K562 (cell line): ENCODE measurements around the gene DCAF11. TPM values are rescaled to one million over a fixed set of nuclear protein-coding genes. Genes with fewer than 3 reads are reported as not detected.

Source experiments
- ATAC-seq: fragments of 200-7000 bp; cut with Tn5 transposase; 3 replicates; pipeline ENCODE4 v1.9.1; 2020; ENCODE audit warnings: moderate library complexity
- BruUV-seq: library from RNA; stranded (reverse); fragments of 400-500 nt; replicated peaks from 2 replicates; lab custom pipeline; 2021; lab: Mats Ljungman, UMichigan
- CTCF ChIA-PET: fragments of 300-600 bp; formaldehyde crosslinking; extraction: SDS; loops from one replicate; lab custom pipeline; 2021; ENCODE audit warnings: low intra/inter-chr PET ratio; lab: Yijun Ruan, JAX
- POLR2A ChIA-PET: fragments of 300-600, 350-650 bp; sonication (Branson Sonifier 250); formaldehyde crosslinking; extraction: SDS; loops from one replicate; lab custom pipeline; 2021; ENCODE audit warnings: antibody characterized with exemption, inconsistent platforms; lab: Yijun Ruan, JAX
- DNase-seq, 4 experiments: peaks; one replicate each; pipeline versions ENCODE4 v3.0.0 to v3.0.0-alpha.2; 2011 to 2018; ENCODE audit warnings: low spot score in 3 of 4, mixed read lengths in 3 of 4; ENCODE audit errors: extremely low read depth in 1 of 4
- FAIRE-seq: peaks from 2 replicates; lab custom pipeline; 2011; peaks lifted over from hg19 to GRCh38; lab: Jason Lieb, UNC
- H2AFZ ChIP-seq: 2 replicates; pipeline ENCODE4 v1.6.0; 2011; ENCODE audit warnings: low read depth, low read length, control low read depth, inconsistent platforms
- H3K27ac ChIP-seq: fragments of 200-600 bp; 3 replicates; pipeline ENCODE4 v1.8.0; 2011; ENCODE audit warnings: low read depth, mild to moderate bottlenecking, control low read depth, inconsistent platforms, low read length, moderate library complexity, mixed read lengths; ENCODE audit errors: extremely low read depth
- H3K27me3 ChIP-seq, 2 experiments: fragments of 300-600 bp in 1 of 2; 2 replicates in 1 of 2; 3 replicates in 1 of 2; pipeline versions ENCODE4 v1.6.0 to v1.8.0; 2011; ENCODE audit warnings: inconsistent platforms in 2 of 2, low read length in 2 of 2, mild to moderate bottlenecking in 1 of 2, mixed read lengths in 1 of 2, moderate library complexity in 1 of 2; ENCODE audit not compliant: control insufficient read depth in 2 of 2, insufficient read depth in 2 of 2
- H3K36me3 ChIP-seq: fragments of 300-600 bp; 3 replicates; pipeline ENCODE4 v1.8.0; 2011; ENCODE audit warnings: mild to moderate bottlenecking, low read length, inconsistent platforms; ENCODE audit not compliant: control insufficient read depth, insufficient read depth
- H3K4me1 ChIP-seq, 2 experiments: fragments of 200-600 bp in 1 of 2; replicated peaks in 1 of 2; 2 replicates in 1 of 2; 3 replicates in 1 of 2; pipeline versions ENCODE4 v1.5.1 to v1.8.0; 2011; ENCODE audit warnings: inconsistent platforms in 2 of 2, low read length in 2 of 2, mild to moderate bottlenecking in 1 of 2, mixed read lengths in 1 of 2, moderate library complexity in 1 of 2; ENCODE audit not compliant: control insufficient read depth in 2 of 2, insufficient read depth in 2 of 2
- H3K4me2 ChIP-seq: 2 replicates; pipeline ENCODE4 v1.6.1; 2011; ENCODE audit warnings: low read length, control low read depth, inconsistent platforms, mixed read lengths; ENCODE audit not compliant: insufficient read depth
- H3K4me3 ChIP-seq: fragments of 200-600 bp; sonication (generic), shearing (Covaris generic); 2 replicates; pipeline ENCODE4 v1.5.1; 2016; ENCODE audit warnings: control low read depth, inconsistent platforms
- H3K79me2 ChIP-seq: fragments of 200-600 bp; 3 replicates; pipeline ENCODE4 v1.8.0; 2011; ENCODE audit warnings: low read length, inconsistent platforms; ENCODE audit not compliant: control insufficient read depth, insufficient read depth
- H3K9ac ChIP-seq, 2 experiments: 2 replicates each; pipeline versions ENCODE4 v1.6.0 to v1.6.1; 2011; ENCODE audit warnings: low read depth in 2 of 2, low read length in 2 of 2, control low read depth in 1 of 2, inconsistent platforms in 1 of 2, mild to moderate bottlenecking in 1 of 2, mixed read lengths in 1 of 2; ENCODE audit not compliant: insufficient read depth in 1 of 2
- H3K9me1 ChIP-seq: one replicate; pipeline ENCODE4 v1.6.0; 2011; ENCODE audit warnings: inconsistent platforms, mild to moderate bottlenecking, low read length, moderate library complexity; ENCODE audit not compliant: control insufficient read depth, insufficient read depth
- H3K9me3 ChIP-seq: replicated peaks from 2 replicates; pipeline ENCODE4 v1.5.1; 2011; ENCODE audit warnings: low read depth, low read length, inconsistent platforms; ENCODE audit not compliant: control insufficient read depth, insufficient read depth
- H4K20me1 ChIP-seq: replicated peaks from 2 replicates; pipeline ENCODE4 v1.6.1; 2011; ENCODE audit warnings: low read length, inconsistent platforms, mixed read lengths; ENCODE audit not compliant: control insufficient read depth, insufficient read depth
- CBX5 ChIP-seq: IDR thresholded peaks from 2 replicates; pipeline ENCODE4 v1.6.1; 2014; ENCODE audit warnings: low read depth, borderline replicate concordance
- NRF1 ChIP-seq, 2 experiments: fragments of 450-650 bp; IDR thresholded peaks in 1 of 2; conservative IDR thresholded peaks in 1 of 2; 2 replicates each; pipeline ENCODE4 v1.6.1; 2014; ENCODE audit warnings: mild to moderate bottlenecking in 2 of 2
- TRIM28 ChIP-seq: fragments of 450-650 bp; IDR thresholded peaks from 2 replicates; pipeline ENCODE4 v1.6.1; 2017
- ZNF785 ChIP-seq: fragments of 250-450 bp; sonication (Bioruptor Pico); IDR thresholded peaks from 2 replicates; pipeline ENCODE4 v1.4.0; 2020; ENCODE audit warnings: mild to moderate bottlenecking
- WGBS: fragments of 100-300 bp; shearing (Covaris generic); methylation state at CpG from one replicate; pipeline ENCODE4 v1.1.6; 2016; ENCODE audit warnings: low coverage, mixed read lengths; ENCODE audit not compliant: insufficient coverage; ENCODE audit errors: missing lambda C conversion rate; 5-methylcytosine and 5-hydroxymethylcytosine counted together
- in situ Hi-C: fragments of 300-500 bp; cut with MboI; formaldehyde crosslinking; loops from 4 replicates; pipeline ENCODE4 v1.15.0; 2018; ENCODE audit warnings: inconsistent platforms, mixed read lengths
- intact Hi-C: fragments of 100-400 bp; cut with micrococcal nuclease; formaldehyde crosslinking; loops from 2 replicates; pipeline ENCODE4 v1.14.2; 2022
- polyA plus RNA-seq, 8 experiments: library from polyadenylated mRNA; depleted of rRNA in 4 of 8; stranded (reverse) in 5 of 8; unstranded in 3 of 8; fragments of >200 nt; fragmentation: Nextera tagmentation in 2 of 8; fragmentation: Illumina TruSeq in 1 of 8; extraction: Ambion mirVana in 2 of 8; extraction: Trizol in 1 of 8; gene quantifications; 2 replicates each; pipeline versions ENCODE4 v1.2.1 to v1.2.3, GENCODE V29; 2011 to 2014; ENCODE audit warnings: inconsistent platforms in 1 of 8, missing spikeins in 1 of 8
- total RNA-seq, 7 experiments: library from RNA; depleted of rRNA in 6 of 7; stranded (reverse); fragments of >200 nt in 6 of 7; fragmentation: Illumina TruSeq in 2 of 7; extraction: Trizol in 2 of 7; gene quantifications; 2 replicates each; pipeline versions ENCODE4 v1.2.1 to v1.2.3, GENCODE V29; 2011 to 2021; ENCODE audit warnings: low replicate concordance in 1 of 7
- TF ChIP-seq, protein P1 (sequence below): fragments of 450-650 bp; IDR thresholded peaks from 2 replicates; pipeline ENCODE4 v1.6.1; 2017; ENCODE audit warnings: antibody characterized with exemption
- TF ChIP-seq, protein P2 (sequence below): sonication (generic); formaldehyde crosslinking; IDR thresholded peaks from 2 replicates; pipeline ENCODE4 v1.8.1; 2023; ENCODE audit warnings: mild to moderate bottlenecking, missing genetic modification reagents

The DCAF11 gene
- total and polyA plus RNA-seq, 9 of the 15 experiments (the other 6 are each of a cell fraction or from before 2014, with no cell fraction given), result 8.5 to 46.2 (median 36.4) TPM

DNA sequence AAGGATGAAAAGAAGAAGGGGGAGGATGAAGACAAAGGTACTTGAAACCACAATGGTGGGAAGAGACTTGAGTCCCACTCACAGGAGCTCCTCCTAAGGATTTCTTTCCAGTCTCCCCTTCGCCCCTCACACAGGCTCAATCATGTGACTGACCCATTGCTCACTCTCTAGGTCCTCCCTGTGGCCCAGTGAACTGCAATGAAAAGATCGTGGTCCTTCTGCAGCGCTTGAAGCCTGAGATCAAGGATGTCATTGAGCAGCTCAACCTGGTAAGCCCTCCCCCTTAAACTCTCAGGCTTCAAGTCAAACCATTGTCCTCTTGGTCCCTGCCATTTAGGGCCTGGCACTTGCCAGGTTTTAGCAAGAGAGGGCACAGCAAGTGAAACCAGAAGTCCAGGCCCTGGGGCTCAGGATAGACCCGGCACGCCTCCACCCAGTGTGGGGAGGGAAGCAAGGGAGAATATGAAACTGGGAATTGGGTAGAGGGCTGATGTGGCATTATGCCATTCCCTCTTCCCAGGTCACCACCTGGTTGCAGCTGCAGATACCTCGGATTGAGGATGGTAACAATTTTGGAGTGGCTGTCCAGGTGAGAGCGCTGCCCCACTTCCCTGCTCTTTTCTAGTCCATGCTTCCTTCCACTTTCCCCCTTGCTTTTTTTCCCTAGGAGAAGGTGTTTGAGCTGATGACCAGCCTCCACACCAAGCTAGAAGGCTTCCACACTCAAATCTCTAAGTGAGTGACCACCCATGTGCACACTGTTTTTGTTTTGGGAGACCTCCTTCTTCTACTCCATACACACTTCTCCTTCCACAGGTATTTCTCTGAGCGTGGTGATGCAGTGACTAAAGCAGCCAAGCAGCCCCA, 23.2 kb downstream of the DCAF11 start:
- TF ChIP-seq TRIM28 (no peak), NRF1 (conservative IDR thresholded peaks at IDR 0.05 in 1 of 2, IDR thresholded peaks at IDR 0.05 in 1 of 2) (no peak), CBX5 (no peak), ZNF785 (CRISPR knock-in tag) (no peak)
- TF ChIP-seq, protein P1, sequence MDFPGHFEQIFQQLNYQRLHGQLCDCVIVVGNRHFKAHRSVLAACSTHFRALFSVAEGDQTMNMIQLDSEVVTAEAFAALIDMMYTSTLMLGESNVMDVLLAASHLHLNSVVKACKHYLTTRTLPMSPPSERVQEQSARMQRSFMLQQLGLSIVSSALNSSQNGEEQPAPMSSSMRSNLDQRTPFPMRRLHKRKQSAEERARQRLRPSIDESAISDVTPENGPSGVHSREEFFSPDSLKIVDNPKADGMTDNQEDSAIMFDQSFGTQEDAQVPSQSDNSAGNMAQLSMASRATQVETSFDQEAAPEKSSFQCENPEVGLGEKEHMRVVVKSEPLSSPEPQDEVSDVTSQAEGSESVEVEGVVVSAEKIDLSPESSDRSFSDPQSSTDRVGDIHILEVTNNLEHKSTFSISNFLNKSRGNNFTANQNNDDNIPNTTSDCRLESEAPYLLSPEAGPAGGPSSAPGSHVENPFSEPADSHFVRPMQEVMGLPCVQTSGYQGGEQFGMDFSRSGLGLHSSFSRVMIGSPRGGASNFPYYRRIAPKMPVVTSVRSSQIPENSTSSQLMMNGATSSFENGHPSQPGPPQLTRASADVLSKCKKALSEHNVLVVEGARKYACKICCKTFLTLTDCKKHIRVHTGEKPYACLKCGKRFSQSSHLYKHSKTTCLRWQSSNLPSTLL, result no peak
- TF ChIP-seq, protein P2, sequence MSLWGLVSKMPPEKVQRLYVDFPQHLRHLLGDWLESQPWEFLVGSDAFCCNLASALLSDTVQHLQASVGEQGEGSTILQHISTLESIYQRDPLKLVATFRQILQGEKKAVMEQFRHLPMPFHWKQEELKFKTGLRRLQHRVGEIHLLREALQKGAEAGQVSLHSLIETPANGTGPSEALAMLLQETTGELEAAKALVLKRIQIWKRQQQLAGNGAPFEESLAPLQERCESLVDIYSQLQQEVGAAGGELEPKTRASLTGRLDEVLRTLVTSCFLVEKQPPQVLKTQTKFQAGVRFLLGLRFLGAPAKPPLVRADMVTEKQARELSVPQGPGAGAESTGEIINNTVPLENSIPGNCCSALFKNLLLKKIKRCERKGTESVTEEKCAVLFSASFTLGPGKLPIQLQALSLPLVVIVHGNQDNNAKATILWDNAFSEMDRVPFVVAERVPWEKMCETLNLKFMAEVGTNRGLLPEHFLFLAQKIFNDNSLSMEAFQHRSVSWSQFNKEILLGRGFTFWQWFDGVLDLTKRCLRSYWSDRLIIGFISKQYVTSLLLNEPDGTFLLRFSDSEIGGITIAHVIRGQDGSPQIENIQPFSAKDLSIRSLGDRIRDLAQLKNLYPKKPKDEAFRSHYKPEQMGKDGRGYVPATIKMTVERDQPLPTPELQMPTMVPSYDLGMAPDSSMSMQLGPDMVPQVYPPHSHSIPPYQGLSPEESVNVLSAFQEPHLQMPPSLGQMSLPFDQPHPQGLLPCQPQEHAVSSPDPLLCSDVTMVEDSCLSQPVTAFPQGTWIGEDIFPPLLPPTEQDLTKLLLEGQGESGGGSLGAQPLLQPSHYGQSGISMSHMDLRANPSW (CRISPR knock-in tag), result no peak
- TSS peak; percentile 67 for BruUV-seq
- no peak for DNase-seq
- Histone ChIP-seq H3K4me3 (no peak overlapping the region), H3K27ac (no peak overlapping the region), H3K36me3 (peaks cover 26% of the 10 kb centered on the region), H3K4me1 (peaks cover 13 to 36% of the 10 kb centered on the region in 2 experiments; a peak in 4 of 5 replicates), H3K9ac (0 out of 4 replicates have a peak overlapping the region, but pooled peaks of 1 of the 2 experiments have one; percentile 42), H3K4me2 (no peak overlapping the region), H3K79me2 (peaks cover 20% of the 10 kb centered on the region), H3K9me1 (no peaks in the 10 kb centered on the region), H2AFZ (no peak overlapping the region), H3K27me3 (no peaks in the 10 kb centered on the region), H3K9me3 (no peaks in the 10 kb centered on the region), H4K20me1 (no peaks in the 10 kb centered on the region; the same call in 1 of the 2 replicates)
- ATAC-seq, result no peak
- in situ Hi-C loops (no loop called here), intact Hi-C loops (no loop called here)
- ChIA-PET CTCF (no interaction called here), POLR2A (interaction anchor here (0.9 to 1.8 kb wide), 4 partner anchors 9 to 44 kb away, joined by 4 read pairs; partner anchors contain the start of genes DCAF11, NRL, PCK2 and PSME2)
- FAIRE-seq, result no peak
- WGBS, result 72% methylated on average over 5 of the region's 8 CpGs
